ENCODE measurements around the gene SAPCD2. TPM values are rescaled to one million over a fixed set of nuclear protein-coding genes. Genes with fewer than 3 reads are reported as not detected.
A peak's percentile ranks its signal among the peaks of the same experiment; 100 is the strongest.

SAPCD2 gene
- total and polyA plus RNA-seq, 11 donors, result 0.09 to 2.0 (median 0.20) TPM

DNA sequence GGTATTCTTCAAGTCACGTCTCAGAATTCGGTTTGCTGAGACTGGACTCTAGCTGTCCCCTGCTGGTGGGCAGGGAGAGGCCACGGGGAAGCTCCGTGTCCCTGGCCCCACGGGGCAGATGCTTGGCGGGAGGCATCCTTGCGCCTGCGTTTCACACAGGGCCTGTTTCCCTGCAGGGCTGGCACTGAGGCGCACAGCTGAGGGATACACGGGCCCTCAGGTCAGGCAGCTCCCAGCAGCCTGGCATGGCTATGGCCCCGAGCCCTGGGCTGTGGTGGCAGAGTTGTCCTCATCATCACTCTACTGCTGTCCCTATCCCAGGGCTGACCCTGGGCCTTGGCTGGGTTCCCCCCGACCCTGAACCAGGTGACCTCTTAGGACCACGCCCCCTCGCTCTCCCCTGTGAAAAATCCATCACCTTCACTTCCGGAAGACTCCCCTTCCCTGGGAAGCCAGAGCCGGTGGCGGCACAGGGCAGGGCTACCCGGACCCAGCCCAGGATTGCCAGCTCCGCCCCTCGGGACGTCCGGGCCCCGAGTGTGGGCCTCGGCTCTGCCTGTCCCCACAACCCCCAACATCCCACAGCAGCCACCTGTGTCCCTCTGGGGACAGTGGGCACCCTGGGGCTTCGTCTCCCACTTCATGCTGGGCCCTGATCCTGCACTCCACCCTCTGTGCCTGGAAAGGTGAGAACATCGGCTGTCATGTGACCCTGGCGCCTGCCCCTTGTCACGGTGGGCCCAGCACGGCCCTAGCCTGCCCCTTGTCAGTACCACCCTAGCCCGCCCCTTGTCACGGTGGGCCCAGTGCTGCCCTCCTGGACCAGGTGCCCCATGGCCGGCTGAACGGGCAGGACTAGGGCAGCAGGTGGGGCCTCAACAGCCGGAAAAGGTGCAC lies 39.1 kb upstream of the SAPCD2 start:
- H3K36me3 ChIP-seq, result peaks cover 0 to 87% (median 61%) of the 10 kb centered on the region in 9 donors
- H3K4me1 ChIP-seq, result peaks cover 0 to 10% (median under 1%) of the 10 kb centered on the region in 12 donors
- no peaks in the 10 kb centered on the region for H3K27me3 ChIP-seq
- no peaks in the 10 kb centered on the region for H3K9me3 ChIP-seq
- intact Hi-C loops (cut with DNase I), result loop anchor here in 1 of 10 donors (10.0 kb wide), 1 partner anchor 75 kb away; the partner anchor contains the start of genes ANAPC2 and SSNA1
- ATAC-seq (no peak), DNase-seq (peak in 1 of 5 donors; percentile 18)
- 76 to 82% (median 82%) methylated on average over 23 to 34 of the region's 34 CpGs for WGBS, 4 donors
- no peak overlapping the region for H3K4me3 ChIP-seq
- TF ChIP-seq CTCF (IDR thresholded peaks at IDR 0.05) (no peak), POLR2A (IDR thresholded peaks at IDR 0.05) (no peak)
- no peak overlapping the region for H3K27ac ChIP-seq

- peaks cover 0 to 7% (median 0%) of the 10 kb centered on the region in 12 donors for H3K4me1 ChIP-seq
- no peak overlapping the region for H3K4me3 ChIP-seq
- peaks cover 0 to 95% (median 69%) of the 10 kb centered on the region in 9 donors for H3K36me3 ChIP-seq
- H3K9me3 ChIP-seq, result no peaks in the 10 kb centered on the region
- H3K27ac ChIP-seq, result no peak overlapping the region
- intact Hi-C loops (cut with DNase I), result no loop called here
- ATAC-seq, result no peak
- peak in 1 of 5 donors; percentile 55 for DNase-seq
- WGBS, 4 donors, result 86 to 95% (median 88%) methylated on average over 9 to 29 of the region's 29 CpGs
- H3K27me3 ChIP-seq, result no peaks in the 10 kb centered on the region
- TF ChIP-seq CTCF (IDR thresholded peaks at IDR 0.05), result no peak
- no peak for TF ChIP-seq POLR2A (IDR thresholded peaks at IDR 0.05)
Measured at GRCh38 chr9:137108608-137109249, 38.4 kb upstream of the SAPCD2 start.

GRCh38 chr9:137107982-137108381 lies 37.6 kb upstream of the SAPCD2 start:
- H3K36me3 ChIP-seq, result peaks cover 0 to 98% (median 74%) of the 10 kb centered on the region in 9 donors
- H3K4me1 ChIP-seq, result no peaks in the 10 kb centered on the region
- DNase-seq, result peak in 1 of 5 donors; percentile 53
- no peak overlapping the region for H3K4me3 ChIP-seq
- no peak overlapping the region for H3K27ac ChIP-seq
- no peaks in the 10 kb centered on the region for H3K9me3 ChIP-seq
- WGBS, 4 donors, result 85 to 97% (median 95%) methylated on average over 2 to 17 of the region's 17 CpGs
- TF ChIP-seq CTCF (IDR thresholded peaks at IDR 0.05) (no peak), POLR2A (IDR thresholded peaks at IDR 0.05) (no peak)
- intact Hi-C loops (cut with DNase I), result no loop called here
- no peaks in the 10 kb centered on the region for H3K27me3 ChIP-seq
- no peak for ATAC-seq

GRCh38 chr9:137107312-137107921 lies 37.1 kb upstream of the SAPCD2 start:
- H3K4me1 ChIP-seq, result no peaks in the 10 kb centered on the region
- H3K27me3 ChIP-seq, result no peaks in the 10 kb centered on the region
- H3K27ac ChIP-seq, result no peak overlapping the region
- intact Hi-C loops (cut with DNase I), result no loop called here
- H3K36me3 ChIP-seq, result peaks cover 0 to 98% (median 74%) of the 10 kb centered on the region in 9 donors
- H3K4me3 ChIP-seq, result no peak overlapping the region
- WGBS, 4 donors, result 93 to 97% (median 93%) methylated on average over 24 to 27 of the region's 27 CpGs
- TF ChIP-seq POLR2A (IDR thresholded peaks at IDR 0.05) (no peak), CTCF (IDR thresholded peaks at IDR 0.05) (no peak)
- H3K9me3 ChIP-seq, result no peaks in the 10 kb centered on the region
- DNase-seq, result no peak
- ATAC-seq, result no peak
